ENCODE measurements around the gene GATA6. TPM values are rescaled to one million over a fixed set of nuclear protein-coding genes. Genes with fewer than 3 reads are reported as not detected.

Gene GATA6
- total and polyA plus RNA-seq, 10 of the 15 experiments (the other 5 are each of a cell fraction or from before 2014, with no cell fraction given): 0.04 to 0.05 TPM; not detected in 8

- peaks cover 9% of the 10 kb centered on the region for H3K4me1 ChIP-seq (ENCODE audit: control insufficient read depth, insufficient read depth, low read length)
- ChIA-PET RAD21 (ENCODE audit: unreplicated experiment) (interaction anchor here (0.7 kb wide), 1 partner anchor 572 kb away, joined by 4 read pairs; no protein-coding TSS in a partner anchor), CTCF (no interaction called here), POLR2A (no interaction called here), SMC1A (ENCODE audit: uncharacterized antibody, unreplicated experiment) (no interaction called here)
- H3K9ac ChIP-seq (ENCODE audit: control insufficient read depth, insufficient read depth, low read length): no peak overlapping the region
- TF ChIP-seq FOXM1 (IDR thresholded peaks at IDR 0.05; ENCODE audit: low read depth, low read length) (no peak), WRNIP1 (IDR thresholded peaks at IDR 0.05; ENCODE audit: borderline replicate concordance, low read depth, low read length) (no peak), MAX (IDR thresholded peaks at IDR 0.05; ENCODE audit: low read depth, low read length) (no peak), PML (IDR thresholded peaks at IDR 0.05; ENCODE audit: low read length) (no peak), BMI1 (IDR thresholded peaks at IDR 0.05; ENCODE audit: borderline replicate concordance) (no peak), IKZF2 (IDR thresholded peaks at IDR 0.05) (no peak), SPI1 (IDR thresholded peaks at IDR 0.05; ENCODE audit: borderline replicate concordance, insufficient read depth, low read depth, low read length) (no peak), MYB (IDR thresholded peaks at IDR 0.05; ENCODE audit: borderline replicate concordance, low read depth, low read length) (no peak), BCL3 (IDR thresholded peaks at IDR 0.05; ENCODE audit: borderline replicate concordance, insufficient read depth, low read depth, low read length, poor library complexity, severe bottlenecking) (no peak), ETV6 (conservative IDR thresholded peaks at IDR 0.05 in 1 of 2, IDR thresholded peaks at IDR 0.05 in 1 of 2; ENCODE audit: borderline replicate concordance in 1 of 2, low read depth in 1 of 2) (no peak), HDGF (IDR thresholded peaks at IDR 0.05) (no peak), ZNF687 (IDR thresholded peaks at IDR 0.05) (no peak), STAT3 (IDR thresholded peaks at IDR 0.05; ENCODE audit: low read depth, low read length) (no peak), MXI1 (IDR thresholded peaks at IDR 0.05; ENCODE audit: low read depth, low read length) (no peak), NR2F1 (conservative IDR thresholded peaks at IDR 0.05) (no peak), KAT2A (conservative IDR thresholded peaks at IDR 0.05; ENCODE audit: control insufficient read depth, low read depth, low read length) (no peak), ELK1 (IDR thresholded peaks at IDR 0.05; ENCODE audit: low read depth, low read length) (no peak), TARDBP (IDR thresholded peaks at IDR 0.05; ENCODE audit: borderline replicate concordance) (no peak), RAD51 (IDR thresholded peaks at IDR 0.05) (no peak), ZSCAN29 (IDR thresholded peaks at IDR 0.05) (no peak)
- H4K20me1 ChIP-seq (ENCODE audit: control insufficient read depth, insufficient read depth): no peaks in the 10 kb centered on the region
- H3K27me3 ChIP-seq (replicated peaks in 1 of 2; ENCODE audit: control insufficient read depth in 2 of 2, insufficient read depth in 2 of 2, low read length in 1 of 2): no peaks in the 10 kb centered on the region
- in situ Hi-C loops (cut with MboI) (no loop called here), intact Hi-C loops (cut with micrococcal nuclease; ENCODE audit: unreplicated experiment) (no loop called here)
- BruUV-seq (replicated peaks): no TSS peak
- DNase-seq (ENCODE audit: low read depth, low spot score) (no peak), ATAC-seq (no peak), FAIRE-seq (peak; percentile 62)
- H2AFZ ChIP-seq (ENCODE audit: control insufficient read depth, low read depth, low read length): no peak overlapping the region
- H3K79me2 ChIP-seq (ENCODE audit: control insufficient read depth, insufficient read depth, low read length): no peaks in the 10 kb centered on the region
- no peak overlapping the region for H3K4me3 ChIP-seq
- 0% methylated on average over 2 of the region's 2 CpGs for WGBS (ENCODE audit: insufficient coverage, insufficient replicate concordance, low lambda C conversion rate, missing lambda C conversion rate)
- H3K27ac ChIP-seq (ENCODE audit: control insufficient read depth, insufficient read depth): no peak overlapping the region
- no peaks in the 10 kb centered on the region for H3K36me3 ChIP-seq (ENCODE audit: control insufficient read depth in 2 of 2, insufficient read depth in 2 of 2, low read length in 1 of 2)
- no peaks in the 10 kb centered on the region for H3K9me3 ChIP-seq (replicated peaks; ENCODE audit: control insufficient read depth, insufficient read depth, low read length)
- H3K4me2 ChIP-seq (ENCODE audit: control insufficient read depth, insufficient read depth): peak overlapping the region; percentile 59
Measured at GRCh38 chr18:22132258-22132657, 37.1 kb upstream of the GATA6 start.

Data from GM12878 (cell line).